Transverse colon (tissue), 4 donors: ENCODE results near the gene RASAL2. TPM values are rescaled to one million over a fixed set of nuclear protein-coding genes. Genes with fewer than 3 reads are reported as not detected.

Source experiments
- DNase-seq: peaks from one replicate; pipeline ENCODE4 v3.0.0-alpha.2; 2019
- H3K27ac ChIP-seq, 4 donors: fragments of 200-600 bp; sonication (generic); 2 replicates each; pipeline ENCODE4 v1.5.1; 2016 to 2018; ENCODE audit warnings: inconsistent platforms in 4 of 4
- H3K27me3 ChIP-seq: fragments of 200-600 bp; sonication (generic); 2 replicates; pipeline ENCODE4 v1.5.1; 2017; ENCODE audit warnings: inconsistent platforms
- H3K36me3 ChIP-seq, 4 donors: fragments of 200-600 bp; sonication (generic); 2 replicates each; pipeline ENCODE4 v1.5.1; 2017 to 2019; ENCODE audit warnings: inconsistent platforms in 4 of 4
- H3K4me1 ChIP-seq, 4 donors: fragments of 200-600 bp; sonication (generic); 2 replicates each; pipeline ENCODE4 v1.5.1; 2017 to 2020; ENCODE audit warnings: inconsistent platforms in 4 of 4
- H3K4me3 ChIP-seq, 4 donors: fragments of 200-600 bp; sonication (generic); 1 replicate in 1 of 4; 2 replicates in 3 of 4; pipeline versions ENCODE4 v1.5.1 to v1.6.1; 2017 to 2019; ENCODE audit warnings: inconsistent platforms in 4 of 4
- H3K9me3 ChIP-seq, 2 donors: fragments of 200-600 bp; sonication (generic); 2 replicates each; pipeline ENCODE4 v1.5.1; 2017 to 2019; ENCODE audit warnings: inconsistent platforms in 2 of 2
- CTCF ChIP-seq, 5 experiments: fragments of 200-600 bp in 3 of 5; fragments of 450-650 bp in 2 of 5; sonication (generic) in 3 of 5; IDR thresholded peaks; 1 replicate in 2 of 5; 2 replicates in 3 of 5; pipeline ENCODE4 v1.5.1; 2016 to 2017; ENCODE audit warnings: antibody characterized with exemption in 5 of 5, inconsistent platforms in 3 of 5, mild to moderate bottlenecking in 2 of 5, moderate library complexity in 1 of 5
- EP300 ChIP-seq: sonication (generic); formaldehyde crosslinking; IDR thresholded peaks from one replicate; pipeline ENCODE4 v1.6.1; 2017; ENCODE audit warnings: antibody characterized with exemption, low read depth
- POLR2A ChIP-seq: fragments of 450-650 bp; IDR thresholded peaks from one replicate; pipeline ENCODE4 v1.6.1; 2016; ENCODE audit warnings: antibody characterized with exemption, mild to moderate bottlenecking, moderate library complexity
- POLR2AphosphoS5 ChIP-seq, 3 donors: sonication (generic); formaldehyde crosslinking; IDR thresholded peaks; one replicate each; pipeline ENCODE4 v1.6.1; 2016; ENCODE audit warnings: antibody characterized with exemption in 3 of 3
- WGBS, 2 donors: methylation state at CpG; one replicate each; pipeline ENCODE4 v1.1.5; 2018; ENCODE audit warnings: low coverage in 1 of 2; 5-methylcytosine and 5-hydroxymethylcytosine counted together
- in situ Hi-C, 4 donors: fragments of 200-750 bp; cut with MboI; loops; one replicate each; pipeline versions ENCODE4 v1.15.0 to v1.15.1; 2017; ENCODE audit warnings: low sequenced_read_pairs in 3 of 4, low pct_ligation_motif_present in 1 of 4, low pct_unique_long_range_greater_than_20kb in 1 of 4
- intact Hi-C: fragments of 100-400 bp; cut with DNase I; formaldehyde crosslinking; loops from one replicate; pipeline ENCODE4 v1.15.1; 2023; ENCODE audit warnings: low total_unique reads
- total RNA-seq, 4 donors: library from RNA; depleted of rRNA; stranded (reverse); fragments of >200 nt; gene quantifications; one replicate each; pipeline ENCODE4 v1.1.0, GENCODE V29; 2016

Gene RASAL2
- total RNA-seq, 4 donors from 2014 or later: 13.1 to 26.1 (median 19.8) TPM

GRCh38 chr1:178484698-178485225 is 390.9 kb downstream of the RASAL2 start:
- no peak for DNase-seq

GRCh38 chr1:178485541-178485981 is 391.7 kb downstream of the RASAL2 start:
- Histone ChIP-seq H3K27me3 (peaks cover 11% of the 10 kb centered on the region), H3K36me3 (no peaks in the 10 kb centered on the region), H3K4me3 (no peak overlapping the region), H3K4me1 (peaks cover 0 to 7% (median 2%) of the 10 kb centered on the region in 4 donors), H3K27ac (no peak overlapping the region), H3K9me3 (no peaks in the 10 kb centered on the region)
- intact Hi-C loops: no loop called here
- 61 to 80% methylated on average over 2 to 3 of the region's 3 CpGs for WGBS, 2 donors
- DNase-seq: no peak
- in situ Hi-C loops: no loop called here
- TF ChIP-seq POLR2A (no peak), POLR2AphosphoS5 (IDR thresholded peaks at IDR 0.05) (no peak), EP300 (no peak), CTCF (IDR thresholded peaks at IDR 0.05) (no peak)

More at GRCh38 chr1:178484698-178485225, 390.9 kb downstream of the RASAL2 start:
- no peak overlapping the region for H3K27ac ChIP-seq
- no peak for TF ChIP-seq CTCF (IDR thresholded peaks at IDR 0.05)
- no peaks in the 10 kb centered on the region for H3K36me3 ChIP-seq
- H3K4me1 ChIP-seq: peaks cover 0 to 7% (median 2%) of the 10 kb centered on the region in 4 donors
- no peak overlapping the region for H3K4me3 ChIP-seq
- WGBS, 2 donors: 67% methylated on average over 3 of the region's 3 CpGs
- peaks cover 11% of the 10 kb centered on the region for H3K27me3 ChIP-seq
- intact Hi-C loops (no loop called here), in situ Hi-C loops (no loop called here)
- H3K9me3 ChIP-seq: no peaks in the 10 kb centered on the region

GRCh38 chr1:178486100-178487069 is 392.5 kb downstream of the RASAL2 start:
- Histone ChIP-seq H3K27ac (no peak overlapping the region), H3K27me3 (peaks cover 11% of the 10 kb centered on the region), H3K36me3 (no peaks in the 10 kb centered on the region), H3K4me1 (peaks cover 0 to 7% (median 2%) of the 10 kb centered on the region in 4 donors), H3K4me3 (peak overlapping the region in 3 of 4 donors; percentile 18 to 29 (median 28)), H3K9me3 (no peaks in the 10 kb centered on the region)
- TF ChIP-seq POLR2AphosphoS5 (IDR thresholded peaks at IDR 0.05) (no peak), CTCF (IDR thresholded peaks at IDR 0.05) (no peak), POLR2A (no peak), EP300 (no peak)
- DNase-seq: no peak
- 51% methylated on average over 46 of the region's 54 CpGs; no CpG with 5 or more reads in 1 of the 2 donors for WGBS, 2 donors
- intact Hi-C loops: no loop called here
- in situ Hi-C loops: no loop called here

- in situ Hi-C loops: no loop called here
- WGBS, 2 donors: 62% methylated on average over 17 of the region's 20 CpGs; no CpG with 5 or more reads in 1 of the 2 donors
- TF ChIP-seq CTCF (IDR thresholded peaks at IDR 0.05): no peak
- TF ChIP-seq POLR2AphosphoS5 (IDR thresholded peaks at IDR 0.05): no peak
- no peak for TF ChIP-seq EP300
- TF ChIP-seq POLR2A: no peak
- peaks cover 11% of the 10 kb centered on the region for H3K27me3 ChIP-seq
- intact Hi-C loops: no loop called here
- H3K27ac ChIP-seq: no peak overlapping the region
- H3K4me3 ChIP-seq: peak overlapping the region in 3 of 4 donors; percentile 18 to 29 (median 28)
- peaks cover 0 to 7% (median 2%) of the 10 kb centered on the region in 4 donors for H3K4me1 ChIP-seq
- DNase-seq: no peak
- no peaks in the 10 kb centered on the region for H3K9me3 ChIP-seq
- no peaks in the 10 kb centered on the region for H3K36me3 ChIP-seq
Measured at GRCh38 chr1:178487070-178487615, 393.2 kb downstream of the RASAL2 start.
